ENCODE measurements around the gene ZBP1.

Gene ZBP1

GRCh38 chr20:57616143-57616951 lies 3.9 kb downstream of the ZBP1 start:
- no peak for DNase-seq

GRCh38 chr20:57615445-57615811 lies 4.8 kb downstream of the ZBP1 start:
- no peak for DNase-seq

GRCh38 chr20:57614490-57615444 lies 5.5 kb downstream of the ZBP1 start:
- no peak for DNase-seq

- DNase-seq, result no peak
Observed at GRCh38 chr20:57613481-57613921, 6.7 kb downstream of the ZBP1 start.

- no peak for DNase-seq
Observed at GRCh38 chr20:57612916-57613315, 7.3 kb downstream of the ZBP1 start.

GRCh38 chr20:57612436-57612835 lies 7.8 kb downstream of the ZBP1 start:
- no peak for DNase-seq

- DNase-seq, result no peak
Observed at GRCh38 chr20:57611586-57612311, 8.5 kb downstream of the ZBP1 start.

- DNase-seq, result no peak
Observed at GRCh38 chr20:57610261-57610952, 9.8 kb downstream of the ZBP1 start.

GRCh38 chr20:57609842-57610167 lies 10.4 kb downstream of the ZBP1 start:
- no peak for DNase-seq

GRCh38 chr20:57609086-57609841 lies 11.0 kb downstream of the ZBP1 start:
- DNase-seq, result no peak

GRCh38 chr20:57608516-57608915 lies 11.7 kb downstream of the ZBP1 start:
- DNase-seq, result no peak

- no peak for DNase-seq
Observed at GRCh38 chr20:57605878-57606277, 14.3 kb downstream of the ZBP1 start.

- peak; percentile 68 for DNase-seq
Observed at GRCh38 chr20:57605045-57605444, 15.2 kb downstream of the ZBP1 start.

- no peak for DNase-seq
Observed at GRCh38 chr20:57603120-57603519, 17.1 kb downstream of the ZBP1 start.

- DNase-seq, result no peak
Observed at GRCh38 chr20:57601737-57602136, 18.5 kb downstream of the ZBP1 start.

GRCh38 chr20:57601211-57601570 lies 19.0 kb downstream of the ZBP1 start:
- DNase-seq, result no peak

GRCh38 chr20:57600320-57601210 lies 19.7 kb downstream of the ZBP1 start:
- DNase-seq, result no peak

GRCh38 chr20:57598491-57598890 lies 21.7 kb downstream of the ZBP1 start:
- no peak for DNase-seq

GRCh38 chr20:57598060-57598459 lies 22.2 kb downstream of the ZBP1 start:
- DNase-seq, result no peak

- peak; percentile 67 for DNase-seq
Observed at GRCh38 chr20:57596998-57597939, 23.0 kb downstream of the ZBP1 start.
